Tibial nerve (tissue), 4 donors: ENCODE data around the gene CACNA1A.

Source experiments
- EP300 ChIP-seq, 2 donors: sonication (generic); formaldehyde crosslinking; IDR thresholded peaks; one replicate each; pipeline ENCODE4 v1.6.1; 2017; ENCODE audit warnings: antibody characterized with exemption in 2 of 2, mild to moderate bottlenecking in 1 of 2
- POLR2A ChIP-seq, 2 donors: fragments of 450-650 bp; IDR thresholded peaks; one replicate each; pipeline ENCODE4 v1.6.1; 2017; ENCODE audit warnings: antibody characterized with exemption in 2 of 2, mild to moderate bottlenecking in 2 of 2, moderate library complexity in 2 of 2
- TF ChIP-seq, protein P1 (sequence below), 5 experiments: fragments of 200-600 bp in 3 of 5; fragments of 450-650 bp in 2 of 5; sonication (generic) in 3 of 5; IDR thresholded peaks; one replicate each; pipeline ENCODE4 v1.5.1; 2016 to 2019; ENCODE audit warnings: antibody characterized with exemption in 5 of 5, mild to moderate bottlenecking in 3 of 5, moderate library complexity in 2 of 5

DNA sequence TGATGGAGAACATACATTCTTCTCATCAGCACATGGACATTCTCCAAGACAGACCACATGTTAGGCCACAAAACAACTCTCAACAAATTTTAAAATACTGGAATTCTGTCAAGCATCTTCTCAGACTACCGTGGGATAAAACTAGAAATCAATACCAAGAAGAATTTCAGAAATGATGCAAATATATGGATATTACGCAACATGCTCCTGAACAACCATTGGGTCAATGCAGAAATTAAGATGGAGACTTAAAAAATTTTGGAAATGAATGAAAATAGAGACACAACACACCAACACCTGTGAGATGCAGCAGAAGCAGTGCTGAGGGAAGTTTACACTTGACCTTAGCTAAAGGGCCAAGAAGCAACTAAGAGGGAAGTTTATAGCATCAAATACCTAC, 162.8 kb downstream of the CACNA1A start:
- TF ChIP-seq, protein P1, sequence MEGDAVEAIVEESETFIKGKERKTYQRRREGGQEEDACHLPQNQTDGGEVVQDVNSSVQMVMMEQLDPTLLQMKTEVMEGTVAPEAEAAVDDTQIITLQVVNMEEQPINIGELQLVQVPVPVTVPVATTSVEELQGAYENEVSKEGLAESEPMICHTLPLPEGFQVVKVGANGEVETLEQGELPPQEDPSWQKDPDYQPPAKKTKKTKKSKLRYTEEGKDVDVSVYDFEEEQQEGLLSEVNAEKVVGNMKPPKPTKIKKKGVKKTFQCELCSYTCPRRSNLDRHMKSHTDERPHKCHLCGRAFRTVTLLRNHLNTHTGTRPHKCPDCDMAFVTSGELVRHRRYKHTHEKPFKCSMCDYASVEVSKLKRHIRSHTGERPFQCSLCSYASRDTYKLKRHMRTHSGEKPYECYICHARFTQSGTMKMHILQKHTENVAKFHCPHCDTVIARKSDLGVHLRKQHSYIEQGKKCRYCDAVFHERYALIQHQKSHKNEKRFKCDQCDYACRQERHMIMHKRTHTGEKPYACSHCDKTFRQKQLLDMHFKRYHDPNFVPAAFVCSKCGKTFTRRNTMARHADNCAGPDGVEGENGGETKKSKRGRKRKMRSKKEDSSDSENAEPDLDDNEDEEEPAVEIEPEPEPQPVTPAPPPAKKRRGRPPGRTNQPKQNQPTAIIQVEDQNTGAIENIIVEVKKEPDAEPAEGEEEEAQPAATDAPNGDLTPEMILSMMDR (IDR thresholded peaks at IDR 0.05): no peak
- TF ChIP-seq POLR2A (IDR thresholded peaks at IDR 0.05) (no peak), EP300 (IDR thresholded peaks at IDR 0.05) (no peak)
